Muscle of back (tissue), 11 donors: ENCODE measurements around the gene LY6G6F. TPM values are rescaled to one million over a fixed set of nuclear protein-coding genes. Genes with fewer than 3 reads are reported as not detected.

Source experiments
- DNase-seq, 3 donors: peaks; one replicate each; pipeline versions ENCODE4 v3.0.0 to v3.0.0-alpha.2; 2013
- polyA plus RNA-seq, 10 donors: library from polyadenylated mRNA; unstranded; fragments of 120-200 nt; gene quantifications; one replicate each; pipeline ENCODE4 v1.2.1, GENCODE V29; 2013; ENCODE audit not compliant: insufficient read length in 10 of 10

LY6G6F gene
- polyA plus RNA-seq, 10 donors = 0.17 to 0.38 (median 0.20) TPM; not detected in 7

DNA sequence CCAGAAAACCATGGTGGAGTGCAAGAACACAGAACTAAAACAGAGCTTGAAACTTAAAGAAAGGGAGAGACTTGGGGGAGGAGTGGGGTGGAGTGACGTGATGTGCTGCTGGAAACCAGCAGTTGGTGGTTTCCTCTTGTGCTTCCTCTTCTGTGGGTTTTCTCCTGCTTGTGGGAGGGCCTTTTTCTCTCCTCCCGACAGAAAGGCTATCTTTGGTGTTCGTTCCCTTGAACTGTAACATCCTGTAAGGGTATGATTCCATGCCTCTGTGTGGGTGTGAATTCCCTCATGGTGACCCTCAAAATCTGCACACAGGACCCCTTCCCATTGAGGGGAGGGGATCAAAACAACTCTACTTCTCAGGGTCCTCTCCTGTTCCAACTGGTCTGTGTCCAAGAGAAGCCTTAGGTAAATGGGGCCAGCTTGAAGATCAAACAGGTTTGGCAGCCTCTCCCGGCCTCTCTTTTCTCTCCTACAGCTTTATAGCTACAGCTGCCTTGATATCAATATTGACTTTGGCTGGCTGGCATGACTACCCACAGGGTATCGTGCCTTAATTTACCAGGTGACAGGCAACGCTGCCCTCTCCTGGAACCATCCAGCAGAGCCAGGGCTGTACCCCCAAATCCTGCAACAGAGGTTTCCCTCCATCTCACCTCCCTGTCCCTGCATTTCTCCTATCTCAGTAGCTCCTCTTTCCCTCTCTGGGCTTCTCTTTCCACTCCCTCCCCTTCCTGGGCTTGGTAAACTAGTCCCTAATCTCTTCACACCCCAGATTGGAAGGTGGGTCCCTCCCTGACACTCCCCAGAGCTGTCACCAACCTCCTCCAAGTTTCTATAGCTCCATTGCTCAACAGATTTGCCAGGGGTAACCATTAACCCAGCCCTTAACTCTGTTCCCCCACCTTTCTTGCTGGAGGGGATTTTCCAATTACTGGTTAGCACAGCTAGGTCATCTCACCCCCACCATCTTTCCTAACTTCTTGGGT is 31.6 kb downstream of the LY6G6F start:
- peak; percentile 69 to 83 (median 74) for DNase-seq

DNA sequence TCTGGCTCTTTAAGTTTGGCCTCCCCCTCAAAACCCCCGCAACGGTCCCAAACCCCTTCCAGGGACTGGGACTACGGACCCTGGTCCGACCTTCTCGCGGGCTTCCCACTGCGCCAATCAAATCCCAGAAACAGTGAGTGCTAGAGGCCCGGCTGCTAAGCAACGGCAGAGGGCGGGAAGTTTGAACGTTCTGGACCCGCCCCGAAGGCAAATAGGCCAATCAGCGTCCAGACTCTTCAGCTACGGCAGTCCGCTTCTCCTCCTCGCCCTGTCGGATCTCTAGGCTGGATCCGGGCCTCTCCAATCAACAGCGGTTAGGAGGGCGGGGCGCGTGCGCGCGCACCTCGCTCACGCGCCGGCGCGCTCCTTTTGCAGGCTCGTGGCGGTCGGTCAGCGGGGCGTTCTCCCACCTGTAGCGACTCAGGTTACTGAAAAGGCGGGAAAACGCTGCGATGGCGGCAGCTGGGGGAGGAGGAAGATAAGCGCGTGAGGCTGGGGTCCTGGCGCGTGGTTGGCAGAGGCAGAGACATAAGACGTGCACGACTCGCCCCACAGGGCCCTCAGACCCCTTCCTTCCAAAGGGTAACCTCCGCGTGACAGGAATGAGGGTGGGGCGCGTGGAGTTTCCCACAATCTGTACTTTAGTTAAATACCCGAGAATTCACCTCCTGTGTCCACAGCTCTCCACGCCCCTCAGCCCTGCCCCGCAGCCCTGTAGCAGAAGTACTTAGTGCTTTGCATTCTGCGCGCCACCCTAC is 33.2 kb downstream of the LY6G6F start, which contains the start of gene MSH5:
TSS of gene MSH5 (plus strand) at position 367 of the 758 bp plus-strand sequence. CDS start 462 bp downstream, outside the sequence.
- DNase-seq = peak; percentile 98 to 99 (median 99)

DNA sequence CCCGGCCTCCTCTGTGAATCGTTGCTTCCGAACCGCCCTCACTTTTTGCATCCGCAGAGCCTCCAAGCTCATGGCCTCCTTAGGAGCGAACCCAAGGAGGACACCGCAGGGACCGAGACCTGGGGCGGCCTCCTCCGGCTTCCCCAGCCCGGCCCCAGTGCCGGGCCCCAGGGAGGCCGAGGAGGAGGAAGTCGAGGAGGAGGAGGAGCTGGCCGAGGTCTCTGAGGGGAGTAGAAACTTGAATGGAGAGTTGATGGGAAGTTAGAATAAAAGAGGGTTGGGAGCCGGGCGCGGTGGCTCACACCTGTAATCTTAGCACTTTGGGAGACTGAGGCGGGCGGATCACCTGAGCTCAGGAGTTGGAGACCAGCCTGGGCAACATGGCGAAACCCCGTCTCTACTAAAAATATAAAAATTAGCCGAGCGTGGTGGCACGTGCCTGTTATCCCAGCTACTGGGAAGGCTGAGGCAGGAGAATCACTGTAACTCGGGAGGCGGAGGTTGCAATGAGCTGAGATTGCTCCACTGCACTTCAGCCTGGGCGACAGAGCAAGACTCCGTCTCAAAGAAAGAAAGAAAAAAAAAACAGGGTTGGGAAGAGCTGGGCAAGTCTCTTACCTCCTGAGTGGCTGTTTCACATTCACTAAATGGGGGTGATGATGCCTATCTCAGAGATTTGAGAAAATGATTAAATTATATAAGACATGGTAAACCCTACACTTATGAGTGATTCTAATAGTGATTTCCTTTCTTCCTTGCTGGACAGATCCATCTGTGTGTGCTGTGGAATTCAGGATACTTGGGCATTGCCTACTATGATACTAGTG is 33.9 kb downstream of the LY6G6F start:
- no peak for DNase-seq

DNA sequence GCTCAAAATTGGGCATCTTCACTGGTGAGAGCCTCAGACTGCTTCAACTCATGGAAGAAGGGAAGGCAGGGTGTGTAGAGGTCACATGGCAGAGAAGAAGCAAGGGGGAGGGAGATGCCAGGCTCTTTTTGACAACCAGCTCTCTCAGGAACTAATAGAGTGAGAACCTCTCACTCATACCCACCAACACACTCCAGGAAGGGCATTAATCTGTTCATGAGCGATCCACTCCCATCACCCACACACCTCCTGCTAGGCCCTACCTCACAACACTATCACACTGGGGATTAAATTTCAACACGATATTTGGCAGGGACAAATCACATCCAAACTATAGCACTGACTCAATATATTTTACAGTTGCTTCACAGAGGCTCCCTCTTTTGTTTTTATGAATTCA is 35.1 kb downstream of the LY6G6F start:
- no peak for DNase-seq

DNA sequence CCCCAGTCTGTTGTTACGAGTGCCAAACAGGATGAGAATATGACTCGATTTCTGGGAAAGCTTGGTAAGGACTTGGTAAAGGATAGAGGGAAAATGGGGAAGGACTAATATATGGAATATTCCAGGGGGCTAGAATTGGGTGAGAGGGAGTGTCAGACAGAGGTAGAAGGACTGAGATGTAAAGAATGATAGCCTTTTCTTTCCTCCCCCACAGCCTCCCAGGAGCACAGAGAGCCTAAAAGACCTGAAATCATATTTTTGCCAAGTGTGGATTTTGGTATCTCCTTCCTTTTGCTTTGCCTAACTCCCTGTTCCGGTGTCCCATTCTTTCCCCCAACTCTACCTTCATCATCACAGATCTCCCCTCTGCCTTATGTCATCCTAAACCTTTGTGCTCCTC is 36.2 kb downstream of the LY6G6F start:
- no peak for DNase-seq

DNA sequence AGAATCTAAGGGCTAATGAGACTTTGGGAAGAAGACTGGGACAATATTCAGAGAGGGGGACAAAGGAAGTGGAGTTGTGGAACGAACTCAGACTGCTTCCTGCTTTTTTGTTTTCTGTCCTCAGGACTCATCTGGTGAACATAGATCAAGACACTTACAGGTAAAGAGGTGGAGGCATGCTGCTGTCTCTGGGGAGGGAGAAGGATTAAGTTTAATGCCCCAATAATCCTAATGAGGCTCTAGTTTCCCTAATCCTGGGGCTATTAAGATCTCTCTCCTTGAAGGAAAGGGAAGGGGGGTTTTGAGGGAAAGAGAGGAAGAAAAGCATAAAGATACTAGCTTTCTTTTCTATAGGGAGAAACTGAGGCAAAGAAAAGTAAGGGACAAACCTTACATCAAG is 37.8 kb downstream of the LY6G6F start:
- no peak for DNase-seq

DNA sequence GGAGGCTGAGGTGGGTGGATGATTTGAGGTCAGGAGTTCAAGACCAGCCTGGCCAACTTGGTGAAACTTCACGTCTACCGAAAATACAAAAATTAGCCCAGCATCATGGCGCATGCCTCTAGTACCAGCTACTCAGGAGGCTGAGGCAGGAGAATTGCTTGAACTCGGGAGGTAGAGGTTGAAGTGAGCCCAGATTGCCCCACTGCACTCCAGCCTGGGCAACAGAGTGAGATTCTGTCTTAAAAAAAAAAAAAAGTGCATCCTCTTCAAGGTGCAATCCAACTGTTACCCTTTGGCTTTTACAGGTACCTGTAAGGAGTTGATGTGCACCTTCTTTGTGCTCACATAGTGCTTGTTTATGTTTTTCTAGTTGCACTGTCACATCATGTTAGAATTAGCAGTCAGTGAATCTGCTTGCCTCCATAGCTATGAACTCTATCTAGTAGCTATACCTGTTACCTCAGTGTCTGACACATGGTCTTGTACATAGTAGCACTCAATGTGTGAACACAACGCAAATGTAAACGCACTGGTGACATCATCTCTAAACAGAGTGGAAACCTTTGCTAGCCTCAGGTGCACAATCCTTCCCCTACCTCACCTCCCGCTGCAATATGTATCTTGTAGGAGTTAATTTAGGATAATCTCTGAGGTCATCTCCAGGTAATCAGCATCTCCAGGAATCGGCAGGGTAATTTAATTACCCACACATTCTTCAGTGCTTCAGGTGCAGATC is 42.8 kb downstream of the LY6G6F start:
- DNase-seq = no peak

DNA sequence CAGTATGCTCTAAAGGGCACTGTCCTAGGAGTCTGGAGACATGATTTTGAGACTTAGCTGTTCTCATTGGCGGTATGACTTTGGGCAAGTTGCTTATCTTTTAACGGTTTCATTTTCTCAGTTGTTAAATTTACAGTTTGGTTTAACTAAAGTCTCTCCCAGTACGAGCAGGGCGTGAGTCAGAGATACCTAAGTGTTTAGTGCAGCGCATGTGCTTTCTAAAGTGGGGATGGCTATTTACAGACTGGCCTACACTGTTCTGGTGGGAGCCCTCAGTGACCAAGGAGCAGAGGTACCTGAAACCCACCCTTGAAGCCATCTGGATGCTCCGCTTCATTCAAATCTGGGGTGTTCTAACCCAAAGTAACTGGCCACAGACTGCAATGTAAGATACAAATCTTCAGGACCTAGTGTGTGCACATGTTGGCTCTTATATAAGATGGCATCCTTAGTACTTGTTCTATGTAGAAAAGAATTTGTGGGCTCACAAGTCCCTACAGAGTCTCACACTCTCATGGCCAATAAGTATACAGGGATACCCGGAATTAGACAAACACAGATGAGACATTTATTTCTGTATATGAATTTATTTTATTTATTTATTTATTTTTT is 43.9 kb downstream of the LY6G6F start:
- no peak for DNase-seq

DNA sequence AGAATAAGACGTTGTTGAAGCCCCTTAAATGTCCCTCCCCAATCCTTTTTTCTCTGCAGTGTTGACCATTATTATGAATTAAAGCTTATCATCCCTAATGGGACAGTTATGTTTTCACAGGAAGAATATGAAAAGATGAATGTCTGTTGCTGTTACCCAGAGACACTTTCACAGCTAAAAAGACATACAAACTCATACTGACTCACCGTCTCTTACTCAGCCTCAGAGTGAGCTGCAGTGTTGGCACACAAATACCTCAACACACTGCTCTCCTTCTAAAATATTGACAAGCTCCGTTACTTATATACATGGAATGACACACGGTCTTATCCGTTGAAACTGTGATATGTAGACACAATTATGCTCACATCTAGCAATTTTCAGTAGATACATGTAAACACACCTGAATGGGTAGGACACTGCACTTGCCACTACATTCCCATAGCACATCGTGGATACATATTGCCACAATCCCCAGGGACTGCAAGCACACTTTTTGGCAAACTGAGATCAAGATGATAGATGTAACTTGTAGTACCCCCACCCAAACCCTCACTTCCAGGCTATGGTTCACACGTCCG is 46.2 kb downstream of the LY6G6F start:
- no peak for DNase-seq

DNA sequence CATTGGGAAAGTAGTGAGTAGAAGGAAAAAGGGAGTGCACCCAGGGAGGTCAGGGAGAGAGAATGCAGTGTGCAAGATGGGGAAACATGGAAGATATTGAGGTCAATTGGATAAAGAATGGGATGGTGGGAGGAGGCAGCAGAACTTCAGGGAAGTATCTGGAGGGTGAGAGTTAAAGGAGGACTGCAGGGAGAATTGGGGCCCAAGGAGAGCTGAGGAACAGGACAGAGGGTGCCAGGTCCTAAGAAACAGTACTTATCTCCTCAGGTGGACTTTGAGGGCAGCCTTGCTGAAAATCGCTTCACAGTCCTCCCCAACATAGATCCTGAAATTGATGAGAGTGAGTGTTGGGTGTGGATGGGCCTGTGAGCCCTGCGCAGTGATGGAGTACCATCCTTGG is 51.6 kb downstream of the LY6G6F start:
- no peak for DNase-seq

Other genes starting within 250 kb of the LY6G6F start
- 1 to 10 TPM in 5 of 10 donors, under 1 TPM in 5; 0.47 to 1.1 (median 0.99) TPM for gene MICB, start 208.7 kb upstream of the LY6G6F start, polyA plus RNA-seq
- not detected for gene MCCD1, start 177.9 kb upstream of the LY6G6F start, polyA plus RNA-seq
- gene DDX39B, start 164.9 kb upstream of the LY6G6F start, polyA plus RNA-seq = 100 to 1,000 TPM; 292 to 441 (median 367) TPM
- gene ATP6V1G2, start 160.3 kb upstream of the LY6G6F start, polyA plus RNA-seq = 1 to 10 TPM; 2.5 to 5.9 (median 3.9) TPM
- 10 to 100 TPM; 11.3 to 17.7 (median 14.4) TPM for gene NFKBIL1, start 159.3 kb upstream of the LY6G6F start, polyA plus RNA-seq
- under 1 TPM in 6 of 10 donors, not detected in 4; 0.12 to 0.91 (median 0.21) TPM for gene LTA, start 134.6 kb upstream of the LY6G6F start, polyA plus RNA-seq
- 1 to 10 TPM in 1 of 10 donors, under 1 TPM in 8, not detected in 1; 0.17 to 3.5 (median 0.29) TPM for gene TNF, start 131.3 kb upstream of the LY6G6F start, polyA plus RNA-seq
- 10 to 100 TPM in 1 of 10 donors, 1 to 10 TPM in 6, under 1 TPM in 3; 0.67 to 32.2 (median 1.5) TPM for gene LTB, start 124.4 kb upstream of the LY6G6F start, polyA plus RNA-seq
- 10 to 100 TPM in 1 of 10 donors, 1 to 10 TPM in 9; 4.1 to 10.9 (median 6.4) TPM for gene LST1, start 120.6 kb upstream of the LY6G6F start, polyA plus RNA-seq
- under 1 TPM in 4 of 10 donors, not detected in 6; 0.20 to 0.59 (median 0.30) TPM for gene NCR3, start 113.9 kb upstream of the LY6G6F start, polyA plus RNA-seq
- gene AIF1, start 91.6 kb upstream of the LY6G6F start, polyA plus RNA-seq = 10 to 100 TPM; 15.1 to 35.2 (median 23.0) TPM
- gene PRRC2A, start 86.2 kb upstream of the LY6G6F start, polyA plus RNA-seq = 100 to 1,000 TPM; 112 to 149 (median 132) TPM
- gene BAG6, start 54.2 kb upstream of the LY6G6F start, polyA plus RNA-seq = 100 to 1,000 TPM; 177 to 216 (median 198) TPM
- gene APOM, start 51.0 kb upstream of the LY6G6F start, polyA plus RNA-seq = 1 to 10 TPM; 2.6 to 5.7 (median 4.2) TPM
- gene C6orf47, start 46.1 kb upstream of the LY6G6F start, polyA plus RNA-seq = 10 to 100 TPM; 11.4 to 16.0 (median 13.4) TPM
- 10 to 100 TPM; 10.1 to 16.9 (median 12.2) TPM for gene GPANK1, start 41.9 kb upstream of the LY6G6F start, polyA plus RNA-seq
- 100 to 1,000 TPM; 118 to 150 (median 138) TPM for gene CSNK2B, start 40.8 kb upstream of the LY6G6F start, polyA plus RNA-seq
- 10 to 100 TPM in 6 of 10 donors, 1 to 10 TPM in 4; 5.6 to 24.0 (median 10.9) TPM for gene LY6G5B, start 36.9 kb upstream of the LY6G6F start, polyA plus RNA-seq
- gene LY6G5C, start 25.8 kb upstream of the LY6G6F start, polyA plus RNA-seq = 1 to 10 TPM in 9 of 10 donors, under 1 TPM in 1; 0.68 to 5.1 (median 2.4) TPM
- 10 to 100 TPM; 36.3 to 50.0 (median 39.2) TPM for gene ABHD16A, start 3.5 kb upstream of the LY6G6F start, polyA plus RNA-seq
- 1 to 10 TPM in 1 of 10 donors, under 1 TPM in 5, not detected in 4; 0.42 to 1.1 (median 0.53) TPM for gene LY6G6D, start 8.5 kb downstream of the LY6G6F start, polyA plus RNA-seq
- gene LY6G6C, start 14.9 kb downstream of the LY6G6F start, polyA plus RNA-seq = 1 to 10 TPM in 1 of 10 donors, under 1 TPM in 8, not detected in 1; 0.19 to 1.0 (median 0.38) TPM
- 1 to 10 TPM in 3 of 10 donors, under 1 TPM in 7; 0.52 to 1.8 (median 0.82) TPM for gene MPIG6B, start 16.5 kb downstream of the LY6G6F start, polyA plus RNA-seq
- gene DDAH2, start 22.4 kb downstream of the LY6G6F start, polyA plus RNA-seq = 100 to 1,000 TPM in 8 of 10 donors, 10 to 100 TPM in 2; 87.3 to 135 (median 109) TPM
- 100 to 1,000 TPM; 114 to 181 (median 138) TPM for gene CLIC1, start 29.7 kb downstream of the LY6G6F start, polyA plus RNA-seq
- gene MSH5, start 33.1 kb downstream of the LY6G6F start, polyA plus RNA-seq = 10 to 100 TPM in 6 of 10 donors, 1 to 10 TPM in 4; 5.9 to 29.4 (median 13.5) TPM
- 10 to 100 TPM in 1 of 10 donors, 1 to 10 TPM in 9; 2.1 to 10.9 (median 3.0) TPM for gene SAPCD1, start 55.8 kb downstream of the LY6G6F start, polyA plus RNA-seq
- 1 to 10 TPM in 9 of 10 donors, under 1 TPM in 1; 0.88 to 3.3 (median 2.3) TPM for gene VWA7, start 70.5 kb downstream of the LY6G6F start, polyA plus RNA-seq
- gene VARS1, start 88.9 kb downstream of the LY6G6F start, polyA plus RNA-seq = 10 to 100 TPM; 42.0 to 63.0 (median 46.2) TPM
- gene LSM2, start 100.1 kb downstream of the LY6G6F start, polyA plus RNA-seq = 10 to 100 TPM; 46.2 to 63.6 (median 58.9) TPM
- 1 to 10 TPM; 3.3 to 4.3 (median 3.9) TPM for gene HSPA1L, start 108.4 kb downstream of the LY6G6F start, polyA plus RNA-seq
- 100 to 1,000 TPM in 1 of 10 donors, 10 to 100 TPM in 9; 47.4 to 176 (median 71.8) TPM for gene HSPA1A, start 108.7 kb downstream of the LY6G6F start, polyA plus RNA-seq
- 100 to 1,000 TPM in 1 of 10 donors, 10 to 100 TPM in 9; 34.3 to 226 (median 55.8) TPM for gene HSPA1B, start 120.9 kb downstream of the LY6G6F start, polyA plus RNA-seq
- 10 to 100 TPM; 15.3 to 19.4 (median 17.2) TPM for gene NEU1, start 156.0 kb downstream of the LY6G6F start, polyA plus RNA-seq
- under 1 TPM in 8 of 10 donors, not detected in 2; 0.08 to 0.50 (median 0.29) TPM for gene SLC44A4, start 172.1 kb downstream of the LY6G6F start, polyA plus RNA-seq
- gene EHMT2, start 190.8 kb downstream of the LY6G6F start, polyA plus RNA-seq = 10 to 100 TPM; 23.3 to 40.1 (median 29.4) TPM
- gene ZBTB12, start 195.2 kb downstream of the LY6G6F start, polyA plus RNA-seq = 10 to 100 TPM in 4 of 10 donors, 1 to 10 TPM in 6; 7.9 to 16.2 (median 9.6) TPM
- gene C2, start 220.9 kb downstream of the LY6G6F start, polyA plus RNA-seq = 1 to 10 TPM; 3.5 to 9.1 (median 5.7) TPM
- gene CFB, start 239.2 kb downstream of the LY6G6F start, polyA plus RNA-seq = 1 to 10 TPM; 1.0 to 2.6 (median 1.6) TPM